Ovary (tissue), 3 donors: Measurements from ENCODE around the gene DYNC1I1.

Experiments
- CTCF ChIP-seq, 3 donors: fragments of 450-650 bp in 2 of 3; fragments of 200-600 bp in 1 of 3; IDR thresholded peaks; one replicate each; pipeline versions ENCODE4 v1.5.1 to v1.8.0; 2016 to 2022; ENCODE audit warnings: antibody characterized with exemption in 3 of 3, mild to moderate bottlenecking in 1 of 3
- POLR2A ChIP-seq: fragments of 450-650 bp; IDR thresholded peaks from one replicate; pipeline ENCODE4 v1.6.1; 2017; ENCODE audit warnings: antibody characterized with exemption, mild to moderate bottlenecking, moderate library complexity
- donor health status: DM: no; HTN: no; CAD: no.

GRCh38 chr7:95749044-95749443 is 23.3 kb upstream of the DYNC1I1 start:
- no peak for TF ChIP-seq CTCF (IDR thresholded peaks at IDR 0.05)
- no peak for TF ChIP-seq POLR2A
